ENCODE measurements around the gene PPP1R3F.
A peak's percentile ranks its signal among the peaks of the same experiment; 100 is the strongest.

The PPP1R3F gene

GRCh38 chrX:49228185-49228584 lies 41.4 kb upstream of the PPP1R3F start:
- Histone ChIP-seq H3K4me3 (ENCODE audit: insufficient read depth, low read length, poor library complexity, severe bottlenecking) (no peak overlapping the region), H3F3A (ENCODE audit: insufficient read depth) (no peaks in the 10 kb centered on the region), H3K9ac (ENCODE audit: low read length) (no peak overlapping the region), H3K9me3 (ENCODE audit: insufficient read depth, low read length) (no peaks in the 10 kb centered on the region), H3K36me3 (ENCODE audit: low read length) (no peaks in the 10 kb centered on the region), H3K4me2 (ENCODE audit: low read depth, low read length, poor library complexity, severe bottlenecking) (no peak overlapping the region), H3K9me2 (replicated peaks; ENCODE audit: insufficient read depth, low read length) (no peaks in the 10 kb centered on the region), H3K27me3 (ENCODE audit: low read length) (no peaks in the 10 kb centered on the region), H3K79me2 (ENCODE audit: insufficient read depth, low read length) (no peaks in the 10 kb centered on the region), H3K27ac (ENCODE audit: low read depth, low read length) (no peak overlapping the region), H2AFZ (ENCODE audit: low read depth, low read length, severe bottlenecking) (no peak overlapping the region), H4K20me1 (ENCODE audit: low read depth, low read length) (no peaks in the 10 kb centered on the region)
- TF ChIP-seq EZH2phosphoT487 (conservative IDR thresholded peaks at IDR 0.05; ENCODE audit: low read length): no peak
- TF ChIP-seq CTCF (IDR thresholded peaks at IDR 0.05; ENCODE audit: insufficient read depth, low read length, poor library complexity, severe bottlenecking): no peak

GRCh38 chrX:49230500-49231232 lies 38.9 kb upstream of the PPP1R3F start:
- no peaks in the 10 kb centered on the region for H3K27me3 ChIP-seq (ENCODE audit: low read length)
- no peak overlapping the region for H3K4me3 ChIP-seq (ENCODE audit: insufficient read depth, low read length, poor library complexity, severe bottlenecking)
- H2AFZ ChIP-seq (ENCODE audit: low read depth, low read length, severe bottlenecking): peak overlapping the region; percentile 26
- H3K9me2 ChIP-seq (replicated peaks; ENCODE audit: insufficient read depth, low read length): no peaks in the 10 kb centered on the region
- peak overlapping the region; percentile 31 for H3K4me2 ChIP-seq (ENCODE audit: low read depth, low read length, poor library complexity, severe bottlenecking)
- no peaks in the 10 kb centered on the region for H4K20me1 ChIP-seq (ENCODE audit: low read depth, low read length)
- no peaks in the 10 kb centered on the region for H3K36me3 ChIP-seq (ENCODE audit: low read length)
- no peaks in the 10 kb centered on the region for H3K79me2 ChIP-seq (ENCODE audit: insufficient read depth, low read length)
- H3K9me3 ChIP-seq (ENCODE audit: insufficient read depth, low read length): no peaks in the 10 kb centered on the region
- no peak overlapping the region for H3K9ac ChIP-seq (ENCODE audit: low read length)
- no peak for TF ChIP-seq EZH2phosphoT487 (conservative IDR thresholded peaks at IDR 0.05; ENCODE audit: low read length)
- TF ChIP-seq CTCF (IDR thresholded peaks at IDR 0.05; ENCODE audit: insufficient read depth, low read length, poor library complexity, severe bottlenecking): no peak
- H3F3A ChIP-seq (ENCODE audit: insufficient read depth): no peaks in the 10 kb centered on the region
- H3K27ac ChIP-seq (ENCODE audit: low read depth, low read length): no peak overlapping the region

GRCh38 chrX:49231333-49232000 lies 38.1 kb upstream of the PPP1R3F start:
- H3K9ac ChIP-seq (ENCODE audit: low read length): no peak overlapping the region

More at GRCh38 chrX:49231333-49232000, 38.1 kb upstream of the PPP1R3F start:
- Histone ChIP-seq H3K4me2 (ENCODE audit: low read depth, low read length, poor library complexity, severe bottlenecking) (no peak overlapping the region), H2AFZ (ENCODE audit: low read depth, low read length, severe bottlenecking) (no peak overlapping the region), H3K9me2 (replicated peaks; ENCODE audit: insufficient read depth, low read length) (no peaks in the 10 kb centered on the region), H3K36me3 (ENCODE audit: low read length) (no peaks in the 10 kb centered on the region), H3K79me2 (ENCODE audit: insufficient read depth, low read length) (no peaks in the 10 kb centered on the region), H3K27me3 (ENCODE audit: low read length) (no peaks in the 10 kb centered on the region), H3K9me3 (ENCODE audit: insufficient read depth, low read length) (no peaks in the 10 kb centered on the region), H3K27ac (ENCODE audit: low read depth, low read length) (no peak overlapping the region), H3K4me3 (ENCODE audit: insufficient read depth, low read length, poor library complexity, severe bottlenecking) (no peak overlapping the region), H4K20me1 (ENCODE audit: low read depth, low read length) (no peaks in the 10 kb centered on the region), H3F3A (ENCODE audit: insufficient read depth) (no peaks in the 10 kb centered on the region)
- TF ChIP-seq CTCF (IDR thresholded peaks at IDR 0.05; ENCODE audit: insufficient read depth, low read length, poor library complexity, severe bottlenecking): no peak
- no peak for TF ChIP-seq EZH2phosphoT487 (conservative IDR thresholded peaks at IDR 0.05; ENCODE audit: low read length)

All from SU-DHL-6 (cell line).